PFSK-1 (cell line): Measurements from ENCODE around the gene ADAMTS7.

ENCODE experiments used
- FOXP2 ChIP-seq: optimal IDR thresholded peaks from 2 replicates; pipeline ENCODE3; 2011; ENCODE audit warnings: borderline replicate concordance, control low read depth, inconsistent platforms; ENCODE audit not compliant: insufficient read depth; ENCODE audit errors: extremely low read length, extremely low read depth
- POLR2AphosphoS5 ChIP-seq: IDR thresholded peaks from 2 replicates; pipeline ENCODE4 v1.6.1; 2012; ENCODE audit warnings: low read depth, mild to moderate bottlenecking, control low read depth, low read length, moderate library complexity
- REST ChIP-seq, 2 experiments: IDR thresholded peaks; 2 replicates each; pipeline versions ENCODE4 v1.6.1 to v1.8.0; 2011 to 2012; ENCODE audit warnings: low read depth in 2 of 2, low read length in 2 of 2, control low read depth in 1 of 2, inconsistent platforms in 1 of 2, mild to moderate bottlenecking in 1 of 2, moderate library complexity in 1 of 2; ENCODE audit not compliant: insufficient read depth in 1 of 2
- TAF1 ChIP-seq: IDR thresholded peaks from 2 replicates; pipeline ENCODE4 v1.6.1; 2012; ENCODE audit warnings: low read length, control low read depth, borderline replicate concordance; ENCODE audit not compliant: insufficient read depth

- TF ChIP-seq POLR2AphosphoS5 (no peak), REST (IDR thresholded peaks at IDR 0.05; ENCODE audit: insufficient read depth in 1 of 2, low read depth in 2 of 2, low read length in 2 of 2) (no peak), TAF1 (no peak), FOXP2 (no peak)
These were observed 95.8 kb downstream of the ADAMTS7 start for GRCh38 chr15:78715434-78715833.
